ENCODE results near the gene TTC34. TPM values are rescaled to one million over a fixed set of nuclear protein-coding genes. Genes with fewer than 3 reads are reported as not detected.

Gene TTC34
- total and polyA plus RNA-seq, 2 of the 13 experiments (the other 11 are each of a cell fraction or from before 2014, with no cell fraction given) = 0.07 to 0.11 TPM

GRCh38 chr1:2803086-2803930, 1.8 kb upstream of the TTC34 start:
- DNase-seq (ENCODE audit: low spot score) = no peak

More at GRCh38 chr1:2803086-2803930, 1.8 kb upstream of the TTC34 start:
- peaks cover 21 to 70% of the 10 kb centered on the region in 2 experiments for H3K27me3 ChIP-seq (ENCODE audit: control insufficient read depth in 1 of 2, insufficient read depth in 2 of 2, low read length in 2 of 2)
- intact Hi-C loops (cut with micrococcal nuclease; ENCODE audit: unreplicated experiment) (no loop called here), in situ Hi-C loops (cut with HindIII; ENCODE audit: extremely low pct_ligation_motif_present, low pct_unique_long_range_greater_than_20kb) (no loop called here)
- H3K36me3 ChIP-seq (replicated peaks in 1 of 2; ENCODE audit: control insufficient read depth in 1 of 2, insufficient read depth in 2 of 2, low read length in 2 of 2) = no peaks in the 10 kb centered on the region
- ATAC-seq = no peak
- POLR2A ChIA-PET = no interaction called here
- CTCF ChIA-PET (ENCODE audit: low intra/inter-chr PET ratio, low total read pairs) = no interaction called here
- no peak overlapping the region for H3K4me3 ChIP-seq (replicated peaks in 1 of 3; ENCODE audit: insufficient read depth in 1 of 3, low read depth in 2 of 3, low read length in 3 of 3)
- H3K27ac ChIP-seq (ENCODE audit: extremely low read length, insufficient read depth, low read length) = no peak overlapping the region
- H3K4me1 ChIP-seq (ENCODE audit: insufficient read depth, low read length) = no peaks in the 10 kb centered on the region
- 35% methylated on average over 13 of the region's 37 CpGs for WGBS (ENCODE audit: low lambda C conversion rate)
- H3K9ac ChIP-seq (ENCODE audit: insufficient read depth, low read depth, low read length) = no peak overlapping the region
- H2AFZ ChIP-seq (ENCODE audit: low read length) = no peak overlapping the region
- FAIRE-seq = no peak
- no peaks in the 10 kb centered on the region for H3K79me2 ChIP-seq (ENCODE audit: insufficient read depth, low read length)
- no peak overlapping the region for H3K4me2 ChIP-seq (ENCODE audit: low read depth, low read length)
- TF ChIP-seq ZNF788 (CRISPR knock-in tag; IDR thresholded peaks at IDR 0.05; ENCODE audit: borderline replicate concordance) = no peak
- TF ChIP-seq PRDM4 (CRISPR knock-in tag; IDR thresholded peaks at IDR 0.05; ENCODE audit: borderline replicate concordance) = no peak
- TF ChIP-seq CREB3 (CRISPR knock-in tag; IDR thresholded peaks at IDR 0.05) = no peak
- TF ChIP-seq SKI (IDR thresholded peaks at IDR 0.05; ENCODE audit: partially characterized antibody) = no peak
- no peak for TF ChIP-seq KDM3A (CRISPR knock-in tag; IDR thresholded peaks at IDR 0.05; ENCODE audit: low read depth)
- TF ChIP-seq BATF2 (CRISPR knock-in tag; IDR thresholded peaks at IDR 0.05) = no peak
- no TSS peak for BruUV-seq (replicated peaks)
- H3K9me3 ChIP-seq (ENCODE audit: low read length) = no peaks in the 10 kb centered on the region
- no peaks in the 10 kb centered on the region for H4K20me1 ChIP-seq (ENCODE audit: insufficient read depth, low read length)

All from HepG2 (cell line).